ENCODE results near the gene MAG. TPM values are rescaled to one million over a fixed set of nuclear protein-coding genes. Genes with fewer than 3 reads are reported as not detected.

The MAG gene
- total RNA-seq, 1 donor from 2014 or later: not detected

DNA sequence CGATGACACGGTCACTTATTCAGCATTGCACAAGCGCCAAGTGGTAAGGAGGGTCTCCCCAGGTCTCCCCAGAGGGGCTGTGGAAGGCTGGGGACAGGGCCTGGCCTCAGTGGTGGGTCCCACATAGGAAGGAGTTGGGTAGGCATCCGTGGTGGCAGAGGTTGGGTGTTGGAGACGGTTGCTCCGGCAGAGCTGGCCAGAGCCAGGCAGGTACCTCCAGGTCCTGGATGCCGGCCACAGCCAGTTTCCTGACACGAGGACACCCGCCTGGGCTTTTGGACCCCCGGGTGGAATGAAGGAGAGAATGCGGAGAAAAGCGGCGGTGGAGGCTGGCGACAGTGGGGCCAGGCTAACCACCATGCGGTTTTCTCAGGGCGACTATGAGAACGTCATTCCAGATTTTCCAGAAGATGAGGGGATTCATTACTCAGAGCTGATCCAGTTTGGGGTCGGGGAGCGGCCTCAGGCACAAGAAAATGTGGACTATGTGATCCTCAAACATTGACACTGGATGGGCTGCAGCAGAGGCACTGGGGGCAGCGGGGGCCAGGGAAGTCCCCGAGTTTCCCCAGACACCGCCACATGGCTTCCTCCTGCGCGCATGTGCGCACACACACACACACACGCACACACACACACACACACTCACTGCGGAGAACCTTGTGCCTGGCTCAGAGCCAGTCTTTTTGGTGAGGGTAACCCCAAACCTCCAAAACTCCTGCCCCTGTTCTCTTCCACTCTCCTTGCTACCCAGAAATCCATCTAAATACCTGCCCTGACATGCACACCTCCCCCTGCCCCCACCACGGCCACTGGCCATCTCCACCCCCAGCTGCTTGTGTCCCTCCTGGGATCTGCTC, 54.5 kb downstream of the MAG start:
- H3K9me3 ChIP-seq: no peaks in the 10 kb centered on the region
- H3K4me3 ChIP-seq: no peak overlapping the region
- no peak overlapping the region for H3K27ac ChIP-seq
- peak; percentile 55 for DNase-seq
- peak in 1 of 2 donors; percentile 43 for ATAC-seq
- H3K27me3 ChIP-seq (ENCODE audit: low read depth): peaks cover 6% of the 10 kb centered on the region
- H3K36me3 ChIP-seq: no peaks in the 10 kb centered on the region
- TF ChIP-seq, protein P1, sequence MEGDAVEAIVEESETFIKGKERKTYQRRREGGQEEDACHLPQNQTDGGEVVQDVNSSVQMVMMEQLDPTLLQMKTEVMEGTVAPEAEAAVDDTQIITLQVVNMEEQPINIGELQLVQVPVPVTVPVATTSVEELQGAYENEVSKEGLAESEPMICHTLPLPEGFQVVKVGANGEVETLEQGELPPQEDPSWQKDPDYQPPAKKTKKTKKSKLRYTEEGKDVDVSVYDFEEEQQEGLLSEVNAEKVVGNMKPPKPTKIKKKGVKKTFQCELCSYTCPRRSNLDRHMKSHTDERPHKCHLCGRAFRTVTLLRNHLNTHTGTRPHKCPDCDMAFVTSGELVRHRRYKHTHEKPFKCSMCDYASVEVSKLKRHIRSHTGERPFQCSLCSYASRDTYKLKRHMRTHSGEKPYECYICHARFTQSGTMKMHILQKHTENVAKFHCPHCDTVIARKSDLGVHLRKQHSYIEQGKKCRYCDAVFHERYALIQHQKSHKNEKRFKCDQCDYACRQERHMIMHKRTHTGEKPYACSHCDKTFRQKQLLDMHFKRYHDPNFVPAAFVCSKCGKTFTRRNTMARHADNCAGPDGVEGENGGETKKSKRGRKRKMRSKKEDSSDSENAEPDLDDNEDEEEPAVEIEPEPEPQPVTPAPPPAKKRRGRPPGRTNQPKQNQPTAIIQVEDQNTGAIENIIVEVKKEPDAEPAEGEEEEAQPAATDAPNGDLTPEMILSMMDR (IDR thresholded peaks at IDR 0.05): no peak
- H3K4me1 ChIP-seq: peaks cover 10% of the 10 kb centered on the region
- intact Hi-C loops (cut with DNase I): no loop called here

DNA sequence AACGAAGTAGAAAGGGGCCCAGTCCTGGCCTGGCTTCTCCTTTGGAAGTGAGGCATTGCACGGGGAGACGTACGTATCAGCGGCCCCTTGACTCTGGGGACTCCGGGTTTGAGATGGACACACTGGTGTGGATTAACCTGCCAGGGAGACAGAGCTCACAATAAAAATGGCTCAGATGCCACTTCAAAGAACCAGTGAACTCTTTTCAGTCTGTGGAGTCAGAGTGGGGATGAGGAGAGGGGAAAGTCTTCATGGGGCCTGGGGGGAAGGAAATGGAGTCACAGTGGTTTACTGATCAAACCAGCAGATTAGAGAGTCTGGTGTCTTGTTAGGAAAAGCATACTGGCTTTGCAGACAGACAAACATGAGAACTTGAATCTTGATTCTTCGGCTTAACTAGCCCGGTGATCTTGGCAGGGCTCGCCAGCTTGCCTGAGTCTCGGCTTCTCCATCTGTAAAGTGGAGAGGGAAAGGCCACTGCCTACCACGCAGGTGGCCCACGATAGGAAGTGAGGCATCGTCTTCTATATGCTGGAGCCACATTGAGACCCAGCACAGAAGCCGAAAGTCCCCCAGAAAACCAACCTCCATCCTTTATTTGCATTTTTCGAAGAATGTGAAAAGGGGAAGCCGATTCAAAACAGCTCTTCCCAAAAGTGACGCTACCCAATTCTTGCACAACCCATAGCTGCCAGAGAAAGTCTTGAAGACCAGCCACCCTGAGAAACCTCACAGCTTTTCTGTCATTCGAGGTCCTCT, 55.4 kb downstream of the MAG start, which contains the start of gene FFAR1:
Gene FFAR1 (plus strand): TSS at position 732 of the 759 bp plus-strand sequence. CDS start 3,650 bp downstream, outside the sequence.
- intact Hi-C loops (cut with DNase I): no loop called here
- H3K36me3 ChIP-seq: no peaks in the 10 kb centered on the region
- peaks cover 10% of the 10 kb centered on the region for H3K4me1 ChIP-seq
- peaks cover 12% of the 10 kb centered on the region for H3K27me3 ChIP-seq (ENCODE audit: low read depth)
- TF ChIP-seq, protein P1 (IDR thresholded peaks at IDR 0.05): no peak
- ATAC-seq (peak in 1 of 2 donors; percentile 18), DNase-seq (peak; percentile 43)
- no peak within 1 kb of the TSS for H3K4me3 ChIP-seq
- no peaks in the 10 kb centered on the region for H3K9me3 ChIP-seq
- peak within 1 kb of the TSS; percentile 8 for H3K27ac ChIP-seq

DNA sequence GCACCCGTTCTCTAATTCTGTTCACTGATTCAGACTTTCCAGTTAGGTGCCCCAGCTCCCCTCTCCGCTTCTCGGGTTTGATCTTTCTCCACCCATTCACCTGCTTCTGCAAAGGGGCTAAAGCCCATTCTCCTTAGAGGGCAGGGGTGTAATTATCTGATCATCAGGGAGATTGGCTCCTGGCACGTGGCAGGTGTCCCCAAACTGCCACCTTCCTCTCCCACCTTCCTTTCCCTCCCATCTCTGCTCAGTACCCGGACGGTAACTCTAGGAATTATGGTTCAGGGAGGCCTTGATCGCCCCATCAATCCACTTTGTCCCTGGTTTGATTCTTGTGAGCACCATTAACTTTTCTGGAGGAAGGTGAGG, 56.0 kb downstream of the MAG start:
- intact Hi-C loops (cut with DNase I): no loop called here
- H3K4me1 ChIP-seq: peaks cover 11% of the 10 kb centered on the region
- H3K36me3 ChIP-seq: no peaks in the 10 kb centered on the region
- no peaks in the 10 kb centered on the region for H3K9me3 ChIP-seq
- H3K27ac ChIP-seq: no peak overlapping the region
- TF ChIP-seq, protein P1 (IDR thresholded peaks at IDR 0.05): no peak
- DNase-seq (no peak), ATAC-seq (no peak)
- no peak overlapping the region for H3K4me3 ChIP-seq
- peaks cover 12% of the 10 kb centered on the region for H3K27me3 ChIP-seq (ENCODE audit: low read depth)

DNA sequence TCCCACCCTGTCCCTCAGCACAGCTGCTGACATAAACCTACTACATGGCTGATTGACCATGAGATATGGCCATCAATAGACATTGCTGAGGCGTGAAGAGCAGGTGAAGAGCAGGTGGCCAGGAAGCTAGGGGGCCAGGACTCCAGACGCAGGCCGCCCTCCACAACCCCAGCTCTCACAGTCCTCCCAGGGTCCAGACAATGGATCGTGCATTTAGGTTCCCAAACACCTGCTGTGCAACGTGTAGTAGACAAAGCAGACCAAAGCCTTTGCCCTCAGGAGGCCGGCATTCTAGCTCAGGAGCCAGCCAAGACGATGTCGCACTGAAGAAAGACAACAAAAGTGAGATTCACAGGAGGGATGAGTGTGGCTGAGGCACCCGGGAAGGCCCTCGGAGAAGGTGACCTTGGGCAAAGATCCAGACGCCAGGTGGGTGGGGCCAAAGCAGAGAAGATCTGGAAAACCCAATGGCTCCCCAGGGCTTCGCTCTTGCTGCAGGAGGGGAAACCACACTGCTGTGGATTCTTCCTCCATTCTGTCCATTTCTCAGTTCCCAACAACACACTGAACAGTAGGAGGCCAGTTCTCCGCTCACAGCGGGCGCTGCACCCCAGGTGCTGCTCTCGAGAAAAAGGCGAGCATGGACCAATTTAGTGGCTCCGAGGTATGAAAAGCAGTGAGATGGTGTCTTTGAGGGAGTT, 57.1 kb downstream of the MAG start:
- no peak for ATAC-seq
- H3K4me3 ChIP-seq: no peak overlapping the region
- no peaks in the 10 kb centered on the region for H3K36me3 ChIP-seq
- peaks cover 12% of the 10 kb centered on the region for H3K27me3 ChIP-seq (ENCODE audit: low read depth)
- DNase-seq: peak; percentile 14
- intact Hi-C loops (cut with DNase I): no loop called here
- no peak overlapping the region for H3K27ac ChIP-seq
- H3K9me3 ChIP-seq: no peaks in the 10 kb centered on the region
- peaks cover 15% of the 10 kb centered on the region for H3K4me1 ChIP-seq
- TF ChIP-seq, protein P1 (IDR thresholded peaks at IDR 0.05): no peak
